OCI-LY7 (cell line): ENCODE results near the gene PTPRE. TPM values are rescaled to one million over a fixed set of nuclear protein-coding genes. Genes with fewer than 3 reads are reported as not detected.
A peak's percentile ranks its signal among the peaks of the same experiment; 100 is the strongest.

Source experiments
- BruUV-seq: library from RNA; stranded (reverse); fragments of 400-500 nt; replicated peaks from 2 replicates; lab custom pipeline; 2021; lab: Mats Ljungman, UMichigan
- CTCF ChIA-PET: fragments of 300-600 bp; sonication (Branson Sonifier 250); formaldehyde crosslinking; loops from one replicate; lab custom pipeline; 2022; ENCODE audit warnings: antibody characterized with exemption; ENCODE audit not compliant: unreplicated experiment; lab: Charles Lee
- POLR2A ChIA-PET: fragments of 300-600 bp; sonication (Branson Sonifier 250); formaldehyde crosslinking; loops from one replicate; lab custom pipeline; 2022; ENCODE audit warnings: antibody characterized with exemption; lab: Charles Lee
- DNase-seq: peaks from one replicate; pipeline ENCODE4 v3.0.0-alpha.2; 2015; ENCODE audit warnings: low spot score
- H2AFZ ChIP-seq: fragments of 200-600 bp; sonication (generic), shearing (Covaris generic); 2 replicates; pipeline ENCODE4 v1.6.1; 2014; ENCODE audit warnings: mild to moderate bottlenecking, antibody characterized with exemption, low read length, moderate library complexity
- H3K27ac ChIP-seq: fragments of 200-600 bp; sonication (generic); 2 replicates; pipeline ENCODE4 v1.5.1; 2014; ENCODE audit warnings: mixed run types, low read depth, mild to moderate bottlenecking, moderate library complexity, low read length, inconsistent platforms; ENCODE audit not compliant: poor library complexity, severe bottlenecking
- H3K36me3 ChIP-seq: fragments of 200-600 bp; sonication (generic); 2 replicates; pipeline ENCODE4 v1.6.1; 2014; ENCODE audit warnings: mild to moderate bottlenecking, antibody characterized with exemption, low read length, moderate library complexity, mixed read lengths; ENCODE audit not compliant: insufficient read depth
- H3K4me1 ChIP-seq: fragments of 200-600 bp; sonication (generic); 2 replicates; pipeline ENCODE4 v1.5.1; 2014; ENCODE audit warnings: mild to moderate bottlenecking, low read length; ENCODE audit not compliant: insufficient read depth, poor library complexity, severe bottlenecking
- H3K4me2 ChIP-seq: fragments of 200-600 bp; sonication (generic); 2 replicates; pipeline ENCODE4 v1.6.1; 2014; ENCODE audit warnings: mild to moderate bottlenecking, low read length
- H3K4me3 ChIP-seq: fragments of 200-600 bp; sonication (generic); 2 replicates; pipeline ENCODE4 v1.5.1; 2014; ENCODE audit warnings: mild to moderate bottlenecking, low read depth, low read length; ENCODE audit not compliant: poor library complexity, severe bottlenecking
- H3K79me2 ChIP-seq: fragments of 200-600 bp; sonication (generic); 2 replicates; pipeline ENCODE4 v1.6.1; 2016; ENCODE audit warnings: low read depth, mild to moderate bottlenecking, low read length, moderate library complexity, mixed read lengths; ENCODE audit not compliant: insufficient read depth
- H3K9me2 ChIP-seq: fragments of 200-600 bp; sonication (generic); 2 replicates; pipeline ENCODE4 v1.6.1; 2016; ENCODE audit warnings: mild to moderate bottlenecking, low read length, mixed read lengths; ENCODE audit not compliant: insufficient read depth
- H3K9me3 ChIP-seq: fragments of 200-600 bp; sonication (generic); 2 replicates; pipeline ENCODE4 v1.6.1; 2014; ENCODE audit warnings: mild to moderate bottlenecking, mixed run types, low read length, mixed read lengths
- H4K20me1 ChIP-seq: fragments of 200-600 bp; sonication (generic); 2 replicates; pipeline ENCODE4 v1.6.1; 2014; ENCODE audit warnings: mild to moderate bottlenecking, antibody characterized with exemption, low read length, moderate library complexity, mixed read lengths; ENCODE audit not compliant: insufficient read depth
- CTCF ChIP-seq: fragments of 200-600 bp; sonication (generic); conservative IDR thresholded peaks from 2 replicates; pipeline ENCODE4 v1.5.1; 2014; ENCODE audit warnings: mild to moderate bottlenecking, antibody characterized with exemption, low read length, moderate library complexity, mixed read lengths
- EZH2phosphoT487 ChIP-seq: fragments of 200-600 bp; sonication (generic); IDR thresholded peaks from 2 replicates; pipeline ENCODE4 v1.6.1; 2018; ENCODE audit warnings: low read depth, borderline replicate concordance, mild to moderate bottlenecking, mixed run types, antibody characterized with exemption, low read length, moderate library complexity, mixed read lengths
- intact Hi-C: fragments of 100-400 bp; cut with micrococcal nuclease; formaldehyde crosslinking; loops from one replicate; pipeline ENCODE4 v1.10.0; 2022; ENCODE audit not compliant: unreplicated experiment
- total RNA-seq, 2 experiments: library from RNA; depleted of rRNA in 1 of 2; stranded (reverse); fragments of >200 nt in 1 of 2; shearing (Covaris generic) in 1 of 2; gene quantifications; 2 replicates each; pipeline ENCODE4 v1.2.3, GENCODE V29; 2014 to 2022

Gene PTPRE
- total RNA-seq, 2 experiments from 2014 or later, result 6.8 to 8.3 TPM

- POLR2A ChIA-PET, result interaction anchor here (1.0 to 5.7 kb wide), 2 partner anchors 15 to 449 kb away, joined by 3 to 37 read pairs; no protein-coding TSS in a partner anchor
- Histone ChIP-seq H3K36me3 (peaks cover 16% of the 10 kb centered on the region), H2AFZ (no peak overlapping the region), H3K79me2 (no peaks in the 10 kb centered on the region), H3K9me2 (no peaks in the 10 kb centered on the region), H3K27ac (peak overlapping the region; percentile 60), H3K4me1 (peaks cover 57% of the 10 kb centered on the region), H3K4me2 (peak overlapping the region; percentile 74), H3K9me3 (no peaks in the 10 kb centered on the region), H4K20me1 (peaks cover 26% of the 10 kb centered on the region), H3K4me3 (peak overlapping the region; percentile 48)
- TF ChIP-seq EZH2phosphoT487, result no peak
- no peak for TF ChIP-seq CTCF
- peak; percentile 39 for DNase-seq
- intact Hi-C loops, result no loop called here
- CTCF ChIA-PET, result interaction anchor here (0.5 to 4.2 kb wide), 3 partner anchors 11 to 101 kb away, joined by 3 to 17 read pairs (median 5); no protein-coding TSS in a partner anchor
- no TSS peak for BruUV-seq
Measured at GRCh38 chr10:128062331-128062880, 155.5 kb downstream of the PTPRE start.

GRCh38 chr10:128062881-128063563, 156.1 kb downstream of the PTPRE start:
- BruUV-seq, result no TSS peak
- H3K4me3 ChIP-seq, result peak overlapping the region; percentile 48
- peak overlapping the region; percentile 60 for H3K27ac ChIP-seq
- peaks cover 57% of the 10 kb centered on the region for H3K4me1 ChIP-seq
- H3K36me3 ChIP-seq, result peaks cover 18% of the 10 kb centered on the region
- H3K9me2 ChIP-seq, result no peaks in the 10 kb centered on the region
- no peaks in the 10 kb centered on the region for H3K9me3 ChIP-seq
- peak overlapping the region; percentile 74 for H3K4me2 ChIP-seq
- no peaks in the 10 kb centered on the region for H3K79me2 ChIP-seq
- ChIA-PET CTCF (interaction anchor here (0.5 to 4.2 kb wide), 4 partner anchors 12 to 208 kb away, joined by 3 to 17 read pairs (median 4); no protein-coding TSS in a partner anchor), POLR2A (interaction anchor here (0.6 to 5.7 kb wide), 5 partner anchors 15 to 793 kb away, joined by 3 to 37 read pairs (median 3); no protein-coding TSS in a partner anchor)
- TF ChIP-seq CTCF (no peak), EZH2phosphoT487 (no peak)
- intact Hi-C loops, result loop anchor here (1.0 kb wide), 1 partner anchor 15 kb away; no protein-coding TSS in a partner anchor
- DNase-seq, result peak; percentile 73
- no peak overlapping the region for H2AFZ ChIP-seq
- peaks cover 26% of the 10 kb centered on the region for H4K20me1 ChIP-seq
